Glutamatergic neuron (in vitro differentiated cells): ENCODE measurements around the gene MNDA. TPM values are rescaled to one million over a fixed set of nuclear protein-coding genes. Genes with fewer than 3 reads are reported as not detected.
"Not testable (repeated sequence)": the region's sequence is repeated elsewhere in the genome, so short reads cannot be mapped to it uniquely, and the experiment has no call there.

Experiments
- DNase-seq: peaks from one replicate; pipeline ENCODE4 v3.0.0; 2022
- H3K27ac Mint-ChIP-seq: one replicate; pipeline ENCODE4 v1.8.0; 2020; ENCODE audit warnings: mild to moderate bottlenecking, mixed read lengths, inconsistent platforms; ENCODE audit not compliant: unreplicated experiment
- H3K27me3 Mint-ChIP-seq: one replicate; pipeline ENCODE4 v1.8.0; 2020; ENCODE audit warnings: mild to moderate bottlenecking, moderate library complexity, mixed read lengths, inconsistent platforms; ENCODE audit not compliant: unreplicated experiment
- H3K36me3 Mint-ChIP-seq: one replicate; pipeline ENCODE4 v1.8.0; 2020; ENCODE audit warnings: mild to moderate bottlenecking, mixed read lengths, inconsistent platforms; ENCODE audit not compliant: unreplicated experiment
- H3K4me1 Mint-ChIP-seq: one replicate; pipeline ENCODE4 v1.8.0; 2020; ENCODE audit warnings: mild to moderate bottlenecking, low read depth, mixed read lengths, inconsistent platforms; ENCODE audit not compliant: unreplicated experiment
- H3K4me3 Mint-ChIP-seq: one replicate; pipeline ENCODE4 v1.8.0; 2020; ENCODE audit warnings: mild to moderate bottlenecking, mixed read lengths, inconsistent platforms; ENCODE audit not compliant: unreplicated experiment
- H3K9me3 Mint-ChIP-seq: one replicate; pipeline ENCODE4 v1.8.0; 2020; ENCODE audit warnings: mild to moderate bottlenecking, moderate library complexity, mixed read lengths, inconsistent platforms; ENCODE audit not compliant: unreplicated experiment
- total RNA-seq: library from RNA; stranded (reverse); fragmentation: NEBNext Ultra II Directional; extraction: Animal tissue kit (Norgen Biotek cat#: 25700); gene quantifications from one replicate; pipeline ENCODE4 v1.2.1, GENCODE V29; 2021; ENCODE audit not compliant: unreplicated experiment
- TF ChIP-seq, protein P1 (sequence below): fragments of 200-600 bp; sonication (generic); IDR thresholded peaks from one replicate; pipeline ENCODE4 v1.5.0; 2021; ENCODE audit not compliant: partially characterized antibody, unreplicated experiment

MNDA gene
- total RNA-seq, 1 donor from 2014 or later: not detected

DNA sequence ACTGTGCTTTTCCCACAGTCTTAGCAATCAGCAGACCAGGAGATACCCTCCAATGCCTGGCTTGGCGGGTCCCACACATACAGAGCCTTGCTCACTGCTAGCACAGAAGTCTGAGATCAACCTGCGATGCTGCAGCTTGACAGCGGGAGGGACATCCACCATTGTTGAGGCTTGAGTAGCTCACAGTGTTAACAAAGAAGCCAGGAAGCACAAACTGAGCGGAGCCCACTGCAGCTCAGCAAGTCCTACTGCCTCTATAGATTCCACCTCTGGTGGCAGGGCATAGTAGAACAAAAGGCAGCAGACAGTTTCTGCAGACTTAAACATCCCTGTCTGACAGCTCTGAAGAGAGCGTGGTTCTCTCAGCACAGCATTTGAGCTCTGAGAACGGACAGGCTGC lies 33.4 kb downstream of the MNDA start:
- no peak overlapping the region for H3K4me3 Mint-ChIP-seq
- no peak for DNase-seq

DNA sequence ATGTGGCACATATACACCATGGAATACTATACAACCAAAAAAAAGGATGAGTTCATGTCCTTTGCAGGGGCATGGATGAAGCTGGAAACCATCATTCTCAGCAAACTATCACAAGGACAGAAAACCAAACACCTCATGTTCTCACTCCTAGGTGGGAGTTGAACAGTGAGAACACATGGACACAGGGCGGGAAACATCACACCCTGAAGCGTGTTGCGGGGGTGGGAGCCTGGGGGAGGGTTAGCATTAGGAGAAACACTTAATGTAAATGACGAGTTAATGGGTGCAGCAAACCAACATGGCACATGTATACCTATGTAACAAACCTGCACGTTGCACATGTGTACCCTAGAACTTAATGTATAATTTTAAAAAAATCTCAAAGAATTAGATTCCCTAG lies 39.3 kb downstream of the MNDA start:
- H3K4me3 Mint-ChIP-seq, H3K27me3 Mint-ChIP-seq, H3K9me3 Mint-ChIP-seq, H3K36me3 Mint-ChIP-seq, H3K4me1 Mint-ChIP-seq, H3K27ac Mint-ChIP-seq, DNase-seq: not testable (repeated sequence)

More for the DNA sequence above, 33.4 kb downstream of the MNDA start:
- no peaks in the 10 kb centered on the region for H3K4me1 Mint-ChIP-seq
- H3K9me3 Mint-ChIP-seq: peaks cover 3% of the 10 kb centered on the region
- no peak overlapping the region for H3K27ac Mint-ChIP-seq
- TF ChIP-seq, protein P1, sequence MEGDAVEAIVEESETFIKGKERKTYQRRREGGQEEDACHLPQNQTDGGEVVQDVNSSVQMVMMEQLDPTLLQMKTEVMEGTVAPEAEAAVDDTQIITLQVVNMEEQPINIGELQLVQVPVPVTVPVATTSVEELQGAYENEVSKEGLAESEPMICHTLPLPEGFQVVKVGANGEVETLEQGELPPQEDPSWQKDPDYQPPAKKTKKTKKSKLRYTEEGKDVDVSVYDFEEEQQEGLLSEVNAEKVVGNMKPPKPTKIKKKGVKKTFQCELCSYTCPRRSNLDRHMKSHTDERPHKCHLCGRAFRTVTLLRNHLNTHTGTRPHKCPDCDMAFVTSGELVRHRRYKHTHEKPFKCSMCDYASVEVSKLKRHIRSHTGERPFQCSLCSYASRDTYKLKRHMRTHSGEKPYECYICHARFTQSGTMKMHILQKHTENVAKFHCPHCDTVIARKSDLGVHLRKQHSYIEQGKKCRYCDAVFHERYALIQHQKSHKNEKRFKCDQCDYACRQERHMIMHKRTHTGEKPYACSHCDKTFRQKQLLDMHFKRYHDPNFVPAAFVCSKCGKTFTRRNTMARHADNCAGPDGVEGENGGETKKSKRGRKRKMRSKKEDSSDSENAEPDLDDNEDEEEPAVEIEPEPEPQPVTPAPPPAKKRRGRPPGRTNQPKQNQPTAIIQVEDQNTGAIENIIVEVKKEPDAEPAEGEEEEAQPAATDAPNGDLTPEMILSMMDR: no peak
- H3K27me3 Mint-ChIP-seq: peaks cover under 1% of the 10 kb centered on the region
- H3K36me3 Mint-ChIP-seq: no peaks in the 10 kb centered on the region

DNA sequence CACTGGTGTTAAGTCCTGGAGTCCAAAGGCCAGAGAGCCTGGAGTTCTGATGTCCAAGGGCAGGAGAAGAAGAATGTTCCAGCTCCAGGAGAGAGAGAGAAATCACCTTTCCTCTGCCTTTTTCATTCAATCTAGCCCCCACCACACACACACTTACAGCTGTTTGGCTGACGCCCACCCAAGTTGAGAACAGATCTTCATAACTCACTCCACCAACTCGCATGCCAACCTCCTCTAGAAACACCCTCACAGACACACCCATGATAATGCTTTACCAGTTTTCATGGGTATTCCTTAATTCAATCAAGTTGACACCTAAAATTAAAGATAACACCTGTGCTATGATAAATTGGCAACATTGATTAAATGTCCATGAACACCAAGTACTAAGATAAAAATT lies 42.0 kb downstream of the MNDA start:
- Mint-ChIP-seq H3K27me3 (peaks cover 4% of the 10 kb centered on the region), H3K9me3 (peaks cover 4% of the 10 kb centered on the region), H3K4me3 (no peak overlapping the region), H3K36me3 (no peaks in the 10 kb centered on the region), H3K4me1 (no peaks in the 10 kb centered on the region), H3K27ac (no peak overlapping the region)
- DNase-seq: no peak
- TF ChIP-seq, protein P1: no peak

DNA sequence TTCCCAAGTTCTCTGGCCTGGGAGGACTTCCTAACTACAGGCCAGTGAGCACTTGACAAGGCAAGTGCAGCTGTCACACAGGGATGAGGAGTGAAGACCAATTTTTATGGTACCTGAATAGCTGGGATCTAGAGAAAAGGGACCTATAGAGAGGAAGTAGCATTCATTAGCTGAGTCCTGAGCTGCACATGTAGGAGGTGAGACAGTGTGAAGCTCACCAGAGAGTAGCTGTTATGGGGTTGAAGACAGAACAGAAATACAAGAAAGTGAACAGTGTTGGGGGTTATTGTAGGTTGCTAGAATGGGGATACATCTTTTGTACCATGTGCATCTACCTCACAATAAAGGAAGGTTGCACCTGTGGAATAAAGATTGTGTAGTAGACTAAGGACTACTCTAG lies 62.5 kb downstream of the MNDA start:
- no peak overlapping the region for H3K27ac Mint-ChIP-seq
- TF ChIP-seq, protein P1: no peak
- no peak for DNase-seq

DNA sequence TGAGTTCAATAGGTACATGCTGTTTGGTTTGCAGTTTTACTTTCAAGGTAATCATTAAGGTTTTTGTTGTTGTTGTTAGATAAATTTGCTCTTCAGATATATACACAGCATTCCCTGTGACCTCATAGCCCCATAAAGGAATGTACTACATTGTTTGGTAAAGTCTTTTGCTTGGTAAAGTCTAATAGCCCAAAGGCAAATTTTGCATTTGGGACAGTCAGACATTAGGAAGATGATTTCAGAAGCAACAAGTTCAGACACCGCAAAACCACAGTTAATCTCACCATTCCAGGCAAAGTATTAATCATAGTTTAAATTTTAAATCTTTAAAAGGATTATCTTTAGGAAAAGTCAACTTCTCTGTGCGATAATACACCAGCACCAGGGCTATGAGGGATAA lies 67.6 kb downstream of the MNDA start:
- no peaks in the 10 kb centered on the region for H3K36me3 Mint-ChIP-seq
- H3K27ac Mint-ChIP-seq: no peak overlapping the region

More for the DNA sequence above, 62.5 kb downstream of the MNDA start:
- Mint-ChIP-seq H3K36me3 (no peaks in the 10 kb centered on the region), H3K27me3 (peaks cover 3% of the 10 kb centered on the region), H3K4me1 (no peaks in the 10 kb centered on the region), H3K4me3 (no peak overlapping the region), H3K9me3 (peaks cover 1% of the 10 kb centered on the region)

More for the DNA sequence above, 67.6 kb downstream of the MNDA start:
- H3K4me1 Mint-ChIP-seq: no peaks in the 10 kb centered on the region
- TF ChIP-seq, protein P1: no peak
- H3K4me3 Mint-ChIP-seq: no peak overlapping the region
- peaks cover under 1% of the 10 kb centered on the region for H3K27me3 Mint-ChIP-seq
- no peaks in the 10 kb centered on the region for H3K9me3 Mint-ChIP-seq
- DNase-seq: no peak

Other genes with a start within 250 kb of the MNDA start
- not detected for gene OR10Z1, start 226.1 kb upstream of the MNDA start, total RNA-seq
- not detected for gene SPTA1, start 144.6 kb upstream of the MNDA start, total RNA-seq
- not detected for gene OR6K2, start 130.7 kb upstream of the MNDA start, total RNA-seq
- not detected for gene OR6K3, start 110.6 kb upstream of the MNDA start, total RNA-seq
- gene OR6K6, start 76.6 kb upstream of the MNDA start, total RNA-seq: not detected
- gene OR6N1, start 59.2 kb upstream of the MNDA start, total RNA-seq: not detected
- not detected for gene OR6N2, start 50.1 kb upstream of the MNDA start, total RNA-seq
- not detected for gene PYHIN1, start 100.2 kb downstream of the MNDA start, total RNA-seq
- 0.86 TPM for gene IFI16, start 178.6 kb downstream of the MNDA start, total RNA-seq
- gene AIM2, start 245.4 kb downstream of the MNDA start, total RNA-seq: 5.3 TPM